SJSA1 (cell line): ENCODE data around the gene NUMB. TPM values are rescaled to one million over a fixed set of nuclear protein-coding genes. Genes with fewer than 3 reads are reported as not detected.

ENCODE experiments used
- DNase-seq, 2 experiments: peaks; one replicate each; pipeline ENCODE4 v3.0.0-alpha.2; 2015 to 2020; ENCODE audit warnings: low spot score in 2 of 2, low read depth in 1 of 2
- H3K27ac ChIP-seq: fragments of 250-450 bp; sonication (Bioruptor Pico); 2 replicates; pipeline ENCODE4 v1.5.1; 2020; ENCODE audit warnings: mild to moderate bottlenecking, moderate library complexity
- H3K27me3 ChIP-seq: fragments of 250-450 bp; sonication (Bioruptor Pico); replicated peaks from 2 replicates; pipeline ENCODE4 v1.5.1; 2020; ENCODE audit warnings: mild to moderate bottlenecking, moderate library complexity
- H3K36me3 ChIP-seq: fragments of 250-450 bp; sonication (Bioruptor Pico); 2 replicates; pipeline ENCODE4 v1.5.1; 2020; ENCODE audit warnings: mild to moderate bottlenecking
- H3K4me1 ChIP-seq: fragments of 250-450 bp; sonication (Bioruptor Pico); replicated peaks from 2 replicates; pipeline ENCODE4 v1.6.1; 2021; ENCODE audit warnings: mild to moderate bottlenecking
- H3K4me3 ChIP-seq: fragments of 250-450 bp; sonication (Bioruptor Pico); 2 replicates; pipeline ENCODE4 v1.5.1; 2020; ENCODE audit warnings: mild to moderate bottlenecking
- H3K9me3 ChIP-seq: fragments of 250-450 bp; sonication (Bioruptor Pico); replicated peaks from 2 replicates; pipeline ENCODE4 v1.5.1; 2020; ENCODE audit warnings: mild to moderate bottlenecking
- total RNA-seq: library from RNA; depleted of rRNA; stranded (reverse); fragments of >200 nt; shearing (Covaris generic); gene quantifications from 2 replicates; pipeline ENCODE4 v1.2.3, GENCODE V29; 2014

NUMB gene
- total RNA-seq, 1 experiment from 2014 or later: 11.1 TPM

DNA sequence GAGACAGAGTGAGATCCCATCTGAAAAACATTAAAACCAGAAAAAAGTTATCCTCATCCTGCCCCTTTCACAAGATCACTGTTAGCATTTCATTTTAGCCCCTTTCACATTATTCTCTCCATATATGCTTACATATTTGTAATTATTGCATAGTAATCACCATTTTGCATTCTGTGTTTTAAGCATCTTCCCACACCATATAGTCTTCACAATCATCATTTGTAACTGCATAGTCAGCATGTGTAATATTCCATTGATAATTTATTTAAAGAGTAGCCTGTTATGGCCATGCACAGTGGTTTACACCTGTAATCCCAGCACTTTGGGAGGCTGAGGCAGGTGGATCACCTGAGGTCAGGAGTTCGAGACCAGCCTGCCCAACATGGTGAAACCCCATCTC lies 209.2 kb downstream of the NUMB start:
- Histone ChIP-seq H3K27ac (no peak overlapping the region), H3K27me3 (no peaks in the 10 kb centered on the region), H3K4me3 (no peak overlapping the region), H3K36me3 (no peaks in the 10 kb centered on the region), H3K9me3 (no peaks in the 10 kb centered on the region), H3K4me1 (peaks cover 14% of the 10 kb centered on the region)
- no peak for DNase-seq

DNA sequence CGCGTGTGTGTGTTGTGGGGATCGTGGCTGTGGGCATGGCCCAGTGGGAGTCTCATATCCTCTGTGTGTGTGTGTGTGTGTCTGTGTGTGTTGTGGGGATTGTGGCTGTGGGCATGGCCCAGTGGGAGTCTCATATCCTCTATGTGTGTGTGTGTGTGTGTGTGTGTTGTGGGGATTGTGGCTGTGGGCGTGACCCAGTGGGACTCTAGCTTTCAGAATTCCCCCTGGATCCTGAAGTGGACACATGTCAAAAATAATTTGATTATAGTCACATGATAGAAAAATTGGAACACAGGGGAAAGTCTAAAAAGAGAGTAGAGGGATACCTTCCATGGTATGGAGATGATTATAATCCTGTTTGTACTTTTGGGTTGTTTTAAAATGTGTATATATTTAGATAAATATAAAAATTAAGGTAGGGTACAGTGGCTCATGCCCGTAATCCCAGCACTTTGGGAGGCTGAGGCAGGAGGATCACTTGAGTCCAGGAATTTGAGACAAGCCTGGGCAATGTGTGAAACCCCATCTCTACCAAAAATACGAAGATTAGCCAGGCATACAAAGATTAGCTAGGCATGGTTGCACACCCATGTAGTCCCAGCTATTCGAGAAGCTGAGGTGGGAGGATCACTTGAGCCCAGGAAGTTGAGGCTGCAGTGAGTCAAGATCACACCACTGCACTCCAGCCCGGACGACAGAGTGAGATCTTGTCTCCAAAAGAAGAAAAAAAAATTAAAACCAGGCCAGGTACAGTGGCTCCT lies 210.1 kb downstream of the NUMB start:
- H3K4me1 ChIP-seq: peaks cover 14% of the 10 kb centered on the region

DNA sequence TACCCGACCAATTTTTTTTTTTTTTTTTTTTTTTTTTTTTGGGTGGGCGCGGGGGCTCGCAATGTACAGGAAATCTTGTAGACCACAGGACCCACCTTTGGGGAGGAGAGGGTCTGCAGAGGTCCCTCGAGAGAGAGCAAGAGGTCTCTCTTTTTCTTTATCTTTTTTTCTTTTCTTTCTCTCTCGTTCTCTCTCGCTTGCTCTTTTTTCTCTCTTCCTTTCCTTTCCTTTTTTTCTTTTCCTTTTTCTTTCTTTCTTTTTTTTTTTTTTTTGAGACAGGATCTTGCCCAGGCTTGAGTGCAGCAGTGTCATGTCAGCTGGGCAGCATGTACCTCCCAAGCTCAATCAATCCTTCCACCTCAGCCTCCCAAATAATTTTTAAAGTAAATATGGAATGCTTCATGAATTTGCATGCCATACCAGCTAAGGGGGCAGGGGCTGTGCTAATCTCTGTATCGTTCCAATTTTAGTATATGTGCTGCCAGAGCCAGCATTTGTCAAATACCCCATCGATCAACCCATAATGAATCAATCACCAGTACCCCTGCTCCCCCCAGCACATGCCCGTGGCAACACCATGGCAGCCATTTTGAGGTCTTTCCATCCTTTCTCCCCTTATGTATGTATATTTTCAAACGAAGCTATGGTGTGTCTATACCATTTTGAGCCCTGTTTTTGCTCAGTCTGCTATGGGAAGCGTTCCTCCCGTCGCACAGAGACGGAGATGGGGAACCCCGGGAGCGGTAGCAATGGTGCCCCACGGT lies 211.8 kb downstream of the NUMB start:
- Histone ChIP-seq H3K4me3 (peak overlapping the region; percentile 54), H3K4me1 (peaks cover 14% of the 10 kb centered on the region), H3K27me3 (no peaks in the 10 kb centered on the region), H3K27ac (peak overlapping the region; percentile 41; the same call in 1 of the 2 replicates), H3K9me3 (no peaks in the 10 kb centered on the region), H3K36me3 (no peaks in the 10 kb centered on the region)
- no peak for DNase-seq

More for the DNA sequence above, 210.1 kb downstream of the NUMB start:
- H3K36me3 ChIP-seq: no peaks in the 10 kb centered on the region
- no peaks in the 10 kb centered on the region for H3K9me3 ChIP-seq
- no peak for DNase-seq
- no peak overlapping the region for H3K4me3 ChIP-seq
- H3K27me3 ChIP-seq: no peaks in the 10 kb centered on the region
- no peak overlapping the region for H3K27ac ChIP-seq

DNA sequence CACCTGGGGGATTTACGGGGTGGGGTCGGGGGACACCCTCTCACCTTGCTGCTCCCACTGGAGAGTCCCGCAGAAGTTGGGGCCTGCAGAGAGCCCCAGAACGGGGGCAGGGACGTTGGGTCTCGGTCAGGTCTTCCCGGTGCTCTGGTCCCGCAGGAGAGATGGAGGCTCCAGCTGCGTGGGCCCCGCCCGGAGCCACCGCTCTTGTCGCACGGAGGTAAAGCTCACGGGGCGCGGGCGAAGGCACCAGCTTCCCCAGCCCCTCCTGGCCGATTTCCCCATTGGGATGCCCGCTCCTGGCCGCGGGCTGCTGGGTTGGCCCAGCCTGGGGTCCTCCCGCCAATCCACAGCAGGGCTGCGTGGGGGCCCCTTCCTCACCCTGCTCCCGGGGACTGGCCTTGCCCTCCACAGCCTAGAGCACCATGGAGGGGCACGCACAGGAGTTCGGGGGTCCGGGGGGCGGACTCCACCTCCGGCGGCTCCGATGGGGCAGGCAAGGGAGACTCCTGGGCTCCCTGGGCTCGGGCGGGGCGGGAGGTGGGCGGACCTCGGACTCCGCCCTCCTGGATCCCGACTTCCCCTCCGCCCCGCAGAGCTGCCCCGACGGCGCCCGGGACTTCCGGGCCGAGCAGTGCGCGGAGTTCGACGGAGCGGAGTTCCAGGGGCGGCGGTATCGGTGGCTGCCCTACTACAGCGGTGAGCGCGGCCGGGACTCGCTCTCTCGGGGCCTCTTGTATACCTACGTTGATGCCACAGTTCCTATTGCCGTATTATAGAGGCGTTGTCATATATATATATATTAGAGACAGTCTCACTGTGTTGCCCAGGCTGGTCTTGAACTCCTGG lies 212.6 kb downstream of the NUMB start:
- H3K4me3 ChIP-seq: peak overlapping the region; percentile 54
- DNase-seq: peak; percentile 50 to 72

DNA sequence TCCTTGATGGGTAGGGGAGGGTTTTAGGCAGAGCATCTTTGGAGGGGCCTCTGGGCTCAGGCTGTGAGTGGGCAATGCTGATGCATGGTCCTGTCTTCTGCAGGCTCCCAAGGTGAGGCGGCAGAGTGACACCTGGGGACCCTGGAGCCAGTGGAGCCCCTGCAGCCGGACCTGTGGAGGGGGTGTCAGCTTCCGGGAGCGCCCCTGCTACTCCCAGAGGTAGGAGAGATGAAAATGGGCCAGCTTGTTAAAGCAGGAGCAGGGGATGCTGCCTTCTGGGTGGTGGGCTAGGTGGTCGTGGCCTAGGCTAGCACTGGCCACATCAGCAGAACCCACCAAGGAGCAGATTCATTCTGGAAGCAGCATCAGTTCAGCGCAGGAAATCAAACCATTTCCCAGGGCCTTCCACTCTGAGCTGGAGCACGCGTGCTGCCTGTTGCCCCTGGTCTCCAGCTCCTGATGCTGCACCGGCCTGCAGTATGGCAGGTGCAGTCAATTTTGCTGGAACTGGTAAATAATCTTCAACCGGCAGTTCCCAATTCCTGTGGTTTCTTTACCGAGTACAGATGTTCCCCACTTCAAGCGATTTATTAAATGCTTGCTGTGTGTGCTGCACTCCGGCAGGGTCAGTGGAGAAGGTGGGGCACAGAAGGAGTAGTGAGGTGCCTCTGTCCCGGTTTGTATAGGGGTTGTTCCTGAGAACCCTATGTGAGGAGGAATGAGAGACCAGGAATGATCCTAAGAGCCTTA lies 213.6 kb downstream of the NUMB start:
- no peak for DNase-seq
- Histone ChIP-seq H3K36me3 (no peaks in the 10 kb centered on the region), H3K9me3 (no peaks in the 10 kb centered on the region), H3K4me3 (no peak overlapping the region), H3K4me1 (peaks cover 16% of the 10 kb centered on the region), H3K27ac (no peak overlapping the region), H3K27me3 (no peaks in the 10 kb centered on the region)

More for the DNA sequence above, 212.6 kb downstream of the NUMB start:
- Histone ChIP-seq H3K36me3 (no peaks in the 10 kb centered on the region), H3K27me3 (no peaks in the 10 kb centered on the region), H3K9me3 (no peaks in the 10 kb centered on the region), H3K4me1 (peaks cover 14% of the 10 kb centered on the region), H3K27ac (peak overlapping the region; percentile 41; the same call in 1 of the 2 replicates)

DNA sequence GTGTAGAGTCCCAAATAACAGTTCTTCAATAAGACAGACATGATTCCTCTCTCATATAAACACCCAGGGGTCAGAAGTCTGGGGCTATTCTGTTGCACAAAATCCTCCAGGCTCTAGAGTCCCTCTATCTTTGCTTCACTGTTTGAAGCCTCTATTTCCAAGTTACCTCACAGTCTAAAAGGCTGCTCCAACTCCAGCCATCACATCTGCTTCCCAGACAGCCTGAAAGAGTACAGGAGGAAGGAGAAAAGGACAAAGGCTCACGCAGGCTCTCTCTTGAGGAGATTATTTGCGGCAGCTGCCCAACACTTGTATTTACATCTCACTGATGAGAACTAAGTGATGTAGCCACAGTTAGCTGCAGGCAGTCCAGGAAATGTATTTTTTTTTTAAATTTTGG lies 214.6 kb downstream of the NUMB start:
- Histone ChIP-seq H3K4me1 (peaks cover 26% of the 10 kb centered on the region), H3K27ac (no peak overlapping the region), H3K9me3 (no peaks in the 10 kb centered on the region), H3K4me3 (no peak overlapping the region), H3K27me3 (no peaks in the 10 kb centered on the region), H3K36me3 (no peaks in the 10 kb centered on the region)
- no peak for DNase-seq

DNA sequence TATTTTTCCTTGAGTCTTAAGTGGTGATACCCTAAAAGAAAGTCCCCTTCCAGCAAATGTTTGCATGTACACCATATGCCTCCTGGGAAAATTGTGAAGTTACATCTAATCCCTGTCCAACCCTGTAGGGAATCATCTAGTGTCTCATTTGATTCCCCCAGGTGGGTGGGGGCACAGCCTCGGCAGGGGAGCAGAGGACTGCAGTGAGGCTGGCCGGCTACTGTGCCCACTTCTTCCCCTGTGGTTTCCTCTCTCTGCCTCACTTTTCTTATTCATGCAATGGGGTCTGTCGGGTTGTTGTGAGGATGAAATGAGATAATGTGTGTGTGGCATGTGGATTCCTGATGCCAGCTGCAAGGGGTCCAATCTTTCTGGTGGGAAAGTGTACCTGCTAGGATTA lies 215.0 kb downstream of the NUMB start:
- Histone ChIP-seq H3K27ac (no peak overlapping the region), H3K27me3 (no peaks in the 10 kb centered on the region), H3K36me3 (no peaks in the 10 kb centered on the region), H3K9me3 (no peaks in the 10 kb centered on the region), H3K4me1 (peaks cover 27% of the 10 kb centered on the region), H3K4me3 (no peak overlapping the region)
- no peak for DNase-seq

DNA sequence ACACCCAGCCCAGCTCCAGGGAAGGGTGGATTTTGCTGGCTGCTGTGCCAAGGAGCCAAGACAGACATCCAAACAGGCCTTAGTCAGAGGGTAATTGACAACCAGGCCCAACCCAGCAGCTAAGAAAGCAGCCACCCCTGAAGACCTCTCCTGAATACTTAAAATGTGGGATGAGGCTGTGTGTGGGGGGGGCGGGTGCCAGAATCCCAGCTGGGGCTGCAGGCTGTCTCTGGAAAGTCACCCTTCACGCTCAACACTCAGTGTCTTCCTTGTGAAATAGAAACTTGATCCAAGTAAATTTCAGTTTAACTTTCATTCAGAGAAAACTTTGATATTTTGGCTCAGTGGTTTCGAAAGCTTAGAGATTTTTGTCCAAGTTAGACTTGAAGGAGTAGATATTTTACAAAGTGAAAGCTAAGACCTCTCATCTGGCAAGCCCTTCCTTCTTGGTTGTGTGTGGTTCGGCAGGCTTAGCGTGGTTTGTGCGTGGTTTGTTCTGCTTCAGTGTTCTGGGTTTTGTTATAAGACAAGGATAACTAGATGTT lies 215.9 kb downstream of the NUMB start:
- Histone ChIP-seq H3K4me1 (peaks cover 35% of the 10 kb centered on the region), H3K27me3 (peaks cover 8% of the 10 kb centered on the region), H3K9me3 (no peaks in the 10 kb centered on the region), H3K36me3 (no peaks in the 10 kb centered on the region), H3K27ac (no peak overlapping the region), H3K4me3 (no peak overlapping the region)
- no peak for DNase-seq

DNA sequence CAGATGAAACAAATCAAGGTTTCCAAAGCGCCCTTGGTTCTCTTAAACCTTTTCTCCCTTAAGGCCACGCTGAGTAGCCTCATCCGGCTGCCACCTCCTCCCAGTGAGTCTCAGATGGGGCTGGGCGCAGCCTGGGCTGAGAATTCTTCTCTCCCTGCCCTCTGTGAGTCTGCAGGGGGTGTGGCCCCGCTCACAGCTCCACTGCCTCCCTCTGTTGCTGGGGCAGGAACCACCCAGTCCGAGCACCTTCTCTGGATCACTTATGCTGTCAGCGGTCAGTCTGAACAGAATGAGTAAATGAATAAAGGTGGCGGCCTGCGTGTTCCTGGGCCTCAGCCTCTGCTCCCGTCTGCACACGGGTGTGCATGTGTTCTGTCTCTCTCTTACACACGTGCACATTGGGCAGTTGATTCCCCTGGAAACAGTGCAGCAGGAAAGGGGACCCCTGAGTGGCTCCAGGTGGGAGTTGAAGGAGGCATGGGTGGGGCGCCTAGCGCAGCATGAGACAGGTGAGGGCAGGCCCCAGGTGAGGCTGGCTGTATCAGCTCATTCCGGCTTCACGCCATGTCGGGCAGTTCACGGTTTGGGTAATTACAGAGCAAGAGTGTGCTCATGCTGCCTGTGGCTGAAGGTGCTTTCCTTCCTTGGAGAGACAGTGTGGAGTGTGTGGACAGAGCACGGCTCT lies 216.7 kb downstream of the NUMB start:
- Histone ChIP-seq H3K4me1 (peaks cover 36% of the 10 kb centered on the region), H3K27me3 (peaks cover 13% of the 10 kb centered on the region), H3K36me3 (no peaks in the 10 kb centered on the region), H3K27ac (no peak overlapping the region), H3K4me3 (no peak overlapping the region), H3K9me3 (no peaks in the 10 kb centered on the region)
- no peak for DNase-seq

DNA sequence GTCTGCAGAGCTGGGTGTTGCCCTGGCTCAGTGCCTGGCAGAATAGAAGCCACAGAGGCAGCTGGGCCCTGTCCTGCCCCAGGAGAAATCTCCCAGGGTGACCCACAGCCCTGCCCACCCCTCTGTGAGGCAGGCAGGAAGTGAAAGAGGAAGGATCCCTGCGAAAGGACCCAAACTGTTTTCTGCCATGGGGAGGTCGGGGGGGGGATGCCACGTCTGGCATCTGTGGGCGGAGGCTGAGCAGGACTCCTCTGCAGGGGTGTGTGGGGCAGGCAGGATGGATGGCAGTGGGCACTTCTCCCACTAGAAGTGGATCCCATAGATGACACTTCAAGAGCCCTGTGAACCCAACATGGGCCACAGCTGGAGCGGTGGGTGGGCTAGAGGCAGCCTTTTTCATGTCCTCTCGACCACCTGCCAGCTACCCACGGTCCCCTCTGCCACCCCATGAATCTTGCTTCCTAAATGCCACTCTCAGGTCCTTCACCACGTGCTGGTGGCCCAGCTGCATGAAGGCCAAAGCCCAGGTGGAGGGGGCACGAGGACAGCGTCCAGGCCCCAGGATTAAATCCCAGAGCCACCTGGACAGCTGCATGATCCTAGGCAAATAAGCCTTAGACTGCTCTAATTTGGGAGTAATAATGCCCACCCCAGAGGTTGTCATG lies 217.4 kb downstream of the NUMB start:
- no peaks in the 10 kb centered on the region for H3K9me3 ChIP-seq

DNA sequence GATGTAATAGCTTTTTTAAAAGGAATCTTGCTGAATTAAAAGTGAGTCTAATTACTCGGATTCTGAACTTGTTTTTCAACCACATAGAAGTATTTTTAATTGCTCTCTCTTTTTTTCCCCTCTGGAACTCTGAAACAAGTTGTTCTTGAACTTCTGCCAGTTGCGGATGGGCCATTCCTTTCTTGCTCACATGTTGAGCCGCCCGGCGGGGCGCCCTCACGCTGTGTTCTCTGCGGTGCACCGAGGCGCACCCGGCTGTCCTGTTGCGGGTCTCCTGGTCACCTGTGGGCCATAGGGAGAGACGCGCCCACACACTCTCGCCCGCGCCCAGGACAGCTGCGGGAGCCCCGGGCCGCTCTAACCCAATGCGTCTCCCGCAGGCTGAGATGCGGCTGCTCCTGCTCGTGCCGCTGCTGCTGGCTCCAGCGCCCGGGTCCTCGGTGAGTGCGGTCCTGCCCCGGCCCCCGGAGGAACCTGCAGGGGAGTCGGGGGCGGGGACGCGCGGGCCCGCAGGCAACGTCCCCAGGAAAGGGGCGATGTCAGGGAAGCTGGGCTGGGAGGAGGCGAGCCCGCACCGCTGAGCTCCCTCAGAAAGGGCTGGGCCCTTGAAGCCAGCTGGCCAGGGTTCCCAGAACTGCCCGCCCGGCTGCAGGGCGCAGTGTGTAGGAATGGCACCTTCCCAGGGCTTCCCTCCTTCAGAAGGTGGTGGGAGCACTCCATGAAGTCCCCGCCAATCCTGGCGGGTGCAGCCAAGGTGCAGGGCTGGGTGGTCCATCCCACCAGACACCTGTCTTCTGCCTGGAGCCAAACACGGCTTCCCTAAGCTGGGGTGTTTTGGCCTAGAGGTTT lies 218.7 kb downstream of the NUMB start:
- Histone ChIP-seq H3K27me3 (peaks cover 13% of the 10 kb centered on the region), H3K4me3 (no peak overlapping the region), H3K4me1 (peaks cover 30% of the 10 kb centered on the region), H3K36me3 (no peaks in the 10 kb centered on the region), H3K27ac (no peak overlapping the region), H3K9me3 (no peaks in the 10 kb centered on the region)
- no peak for DNase-seq

More for the DNA sequence above, 217.4 kb downstream of the NUMB start:
- Histone ChIP-seq H3K4me1 (peaks cover 36% of the 10 kb centered on the region), H3K36me3 (no peaks in the 10 kb centered on the region), H3K27me3 (peaks cover 13% of the 10 kb centered on the region), H3K27ac (no peak overlapping the region), H3K4me3 (no peak overlapping the region)
- DNase-seq: no peak
